Kidney (tissue), 14 donors: Measurements from ENCODE around the gene LRRC75A. TPM values are rescaled to one million over a fixed set of nuclear protein-coding genes. Genes with fewer than 3 reads are reported as not detected.

Experiments used
- DNase-seq, 5 donors: peaks; one replicate each; pipeline ENCODE4 v3.0.0-alpha.2; 2013 to 2020
- FAIRE-seq: peaks from 2 replicates; lab custom pipeline; 2012; peaks lifted over from hg19 to GRCh38; lab: Jason Lieb, UNC
- H3K27ac ChIP-seq, 2 donors: one replicate each; pipeline ENCODE4 v1.7.0; 2013; ENCODE audit warnings: low read depth in 2 of 2, low read length in 2 of 2, inconsistent platforms in 1 of 2
- H3K27me3 ChIP-seq: one replicate; pipeline ENCODE4 v1.7.1; 2013; ENCODE audit warnings: low read length, inconsistent platforms; ENCODE audit not compliant: control insufficient read depth, insufficient read depth
- H3K36me3 ChIP-seq, 3 donors: one replicate each; pipeline versions ENCODE4 v1.7.0 to v1.7.1; 2013; ENCODE audit warnings: low read length in 3 of 3, control low read depth in 1 of 3, inconsistent platforms in 1 of 3; ENCODE audit not compliant: insufficient read depth in 3 of 3, control insufficient read depth in 2 of 3
- H3K4me1 ChIP-seq, 3 donors: one replicate each; pipeline versions ENCODE4 v1.7.0 to v1.7.1; 2013; ENCODE audit warnings: low read length in 3 of 3, inconsistent platforms in 1 of 3, low read depth in 1 of 3; ENCODE audit not compliant: control insufficient read depth in 2 of 3, insufficient read depth in 2 of 3
- H3K4me3 ChIP-seq, 3 donors: one replicate each; pipeline versions ENCODE4 v1.7.0 to v1.8.1; 2013; ENCODE audit warnings: low read length in 3 of 3, control low read depth in 1 of 3, inconsistent platforms in 1 of 3
- H3K9ac ChIP-seq, 3 donors: one replicate each; pipeline versions ENCODE4 v1.7.0 to v1.7.1; 2013; ENCODE audit warnings: low read length in 3 of 3, control low read depth in 1 of 3, inconsistent platforms in 1 of 3
- H3K9me3 ChIP-seq, 3 donors: one replicate each; pipeline versions ENCODE4 v1.7.0 to v1.7.1; 2013; ENCODE audit warnings: low read length in 3 of 3, control low read depth in 1 of 3, inconsistent platforms in 1 of 3; ENCODE audit not compliant: control insufficient read depth in 2 of 3, insufficient read depth in 1 of 3
- intact Hi-C: fragments of 100-400 bp; cut with DNase I; formaldehyde crosslinking; loops from one replicate; pipeline ENCODE4 v1.11.1; 2022
- polyA plus RNA-seq: library from polyadenylated mRNA; stranded (reverse); fragments of 350-450 nt; fragmentation: Illumina TruSeq; extraction: RNeasy Lipid Tissue Mini Kit (QIAGEN cat#74804); gene quantifications from one replicate; pipeline ENCODE4 v1.2.3, GENCODE V29; 2014; ENCODE audit warnings: low read depth, low replicate concordance; ENCODE audit not compliant: insufficient read depth
- total RNA-seq: library from RNA; stranded (reverse); fragmentation: NEBNext Ultra II Directional; extraction: Animal tissue kit (Norgen Biotek cat#: 25700); gene quantifications from one replicate; pipeline ENCODE4 v1.2.1, GENCODE V29; 2021
- TF ChIP-seq, protein P1 (sequence below): IDR thresholded peaks from 3 replicates; pipeline ENCODE4 v1.5.1; 2012; ENCODE audit warnings: mild to moderate bottlenecking, moderate library complexity, borderline replicate concordance; ENCODE audit not compliant: insufficient read depth; ENCODE audit errors: extremely low read depth
- donor health status: control.
- donor health status: control.
- donor health status: control.
- donor health status: control.
- donor health status: control.
- donor health status: DM: yes; HTN: yes; CAD: no.
- donor health status: Normal renal cell carcinoma (clear cell type).

Gene LRRC75A
- total and polyA plus RNA-seq, 2 donors from 2014 or later: 2.5 to 2.6 TPM

DNA sequence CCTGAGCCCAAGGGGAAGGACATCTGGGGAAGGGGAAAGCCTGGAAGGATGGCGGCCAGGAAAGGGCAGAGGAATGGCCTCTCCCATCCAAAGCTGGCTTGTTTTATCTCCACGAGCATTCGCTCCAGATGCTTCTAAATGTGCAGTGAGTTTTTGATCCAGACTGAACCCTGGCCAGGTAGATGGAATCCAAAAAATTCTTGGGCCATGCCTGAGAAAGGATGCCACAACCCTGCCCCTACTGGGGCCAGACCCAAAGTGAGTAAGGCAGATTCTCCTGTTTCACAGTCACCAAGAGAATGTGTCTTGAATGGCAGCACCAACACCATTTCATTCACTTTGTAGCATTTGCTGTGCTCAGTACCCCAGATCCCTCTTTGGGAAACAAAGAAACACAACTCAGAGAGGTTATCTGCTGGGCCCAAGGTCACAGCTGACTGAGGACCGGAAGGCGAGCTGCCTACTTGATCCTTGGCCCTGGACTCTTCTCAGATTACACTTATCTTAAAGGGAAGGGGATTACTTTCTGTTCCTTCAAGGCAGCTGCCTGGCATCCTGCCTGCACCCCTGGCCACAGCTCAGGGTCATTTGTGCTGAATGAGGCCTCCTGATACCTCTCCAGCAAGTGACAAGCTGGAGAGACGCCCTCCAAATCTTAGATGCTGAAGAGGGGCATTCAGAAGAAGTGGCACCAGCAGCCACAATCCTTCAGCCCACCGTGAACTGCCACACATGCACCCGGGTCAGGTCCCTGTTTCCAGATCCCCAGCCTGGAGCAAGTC is 3.6 kb downstream of the LRRC75A start:
- no peak for FAIRE-seq
- no peak overlapping the region for H3K27ac ChIP-seq

DNA sequence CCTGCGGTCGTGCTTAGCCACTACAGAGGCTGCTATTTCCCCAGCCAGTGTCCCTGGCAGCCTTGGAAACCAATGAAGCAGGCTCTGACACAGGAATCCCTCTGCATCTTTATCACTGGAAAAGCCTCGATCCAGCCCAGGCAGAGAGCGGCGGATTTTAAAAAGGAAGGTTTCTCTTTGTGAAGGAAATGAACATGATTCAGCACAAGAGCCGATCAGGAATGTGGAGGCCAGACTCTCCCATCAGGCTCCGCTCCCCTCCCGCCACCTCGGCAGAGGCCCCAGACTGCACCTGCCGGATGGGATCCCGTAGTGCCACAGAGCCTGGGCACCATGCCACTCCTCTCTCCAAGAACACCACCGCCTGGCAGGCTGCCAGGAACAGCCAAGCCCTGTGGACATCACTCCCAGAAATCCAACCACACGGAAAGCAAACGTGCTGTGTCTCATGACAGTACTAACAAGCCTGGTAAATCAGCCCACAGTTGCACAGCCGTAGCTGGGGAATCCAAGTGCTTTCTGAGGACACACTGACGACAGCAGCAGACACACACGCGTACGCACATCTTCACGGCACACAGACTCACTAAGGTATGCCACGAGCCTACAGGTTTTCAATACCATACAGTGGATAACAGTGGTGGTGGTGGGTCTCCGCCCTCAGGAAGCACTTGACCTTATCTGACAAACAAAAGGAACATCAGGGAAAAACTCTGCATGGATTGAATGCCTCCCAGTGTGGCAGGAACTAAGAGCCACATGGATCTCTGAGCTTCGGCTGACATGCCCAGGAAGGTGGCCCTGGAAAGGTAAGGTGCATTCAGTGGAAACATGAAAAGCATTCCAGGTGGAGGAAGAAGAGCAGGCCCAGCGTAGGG is 5.4 kb downstream of the LRRC75A start:
- FAIRE-seq (no peak), DNase-seq (peak in 2 of 5 donors; percentile 57 to 95)
- Histone ChIP-seq H3K9ac (peak overlapping the region in 1 of 3 donors; percentile 41), H3K27ac (no peak overlapping the region), H3K9me3 (no peaks in the 10 kb centered on the region), H3K4me3 (no peak overlapping the region), H3K36me3 (no peaks in the 10 kb centered on the region), H3K27me3 (no peaks in the 10 kb centered on the region), H3K4me1 (peaks cover 0 to 24% (median 4%) of the 10 kb centered on the region in 3 donors)
- TF ChIP-seq, protein P1, sequence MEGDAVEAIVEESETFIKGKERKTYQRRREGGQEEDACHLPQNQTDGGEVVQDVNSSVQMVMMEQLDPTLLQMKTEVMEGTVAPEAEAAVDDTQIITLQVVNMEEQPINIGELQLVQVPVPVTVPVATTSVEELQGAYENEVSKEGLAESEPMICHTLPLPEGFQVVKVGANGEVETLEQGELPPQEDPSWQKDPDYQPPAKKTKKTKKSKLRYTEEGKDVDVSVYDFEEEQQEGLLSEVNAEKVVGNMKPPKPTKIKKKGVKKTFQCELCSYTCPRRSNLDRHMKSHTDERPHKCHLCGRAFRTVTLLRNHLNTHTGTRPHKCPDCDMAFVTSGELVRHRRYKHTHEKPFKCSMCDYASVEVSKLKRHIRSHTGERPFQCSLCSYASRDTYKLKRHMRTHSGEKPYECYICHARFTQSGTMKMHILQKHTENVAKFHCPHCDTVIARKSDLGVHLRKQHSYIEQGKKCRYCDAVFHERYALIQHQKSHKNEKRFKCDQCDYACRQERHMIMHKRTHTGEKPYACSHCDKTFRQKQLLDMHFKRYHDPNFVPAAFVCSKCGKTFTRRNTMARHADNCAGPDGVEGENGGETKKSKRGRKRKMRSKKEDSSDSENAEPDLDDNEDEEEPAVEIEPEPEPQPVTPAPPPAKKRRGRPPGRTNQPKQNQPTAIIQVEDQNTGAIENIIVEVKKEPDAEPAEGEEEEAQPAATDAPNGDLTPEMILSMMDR: no peak
- intact Hi-C loops: no loop called here

More for the DNA sequence above, 3.6 kb downstream of the LRRC75A start:
- peak in 3 of 5 donors; percentile 39 to 42 (median 41) for DNase-seq
- H3K9ac ChIP-seq: peak overlapping the region in 1 of 3 donors; percentile 12
- no peaks in the 10 kb centered on the region for H3K9me3 ChIP-seq
- H3K4me1 ChIP-seq: peaks cover 0 to 26% (median 4%) of the 10 kb centered on the region in 3 donors
- H3K4me3 ChIP-seq: no peak overlapping the region
- TF ChIP-seq, protein P1: no peak
- H3K36me3 ChIP-seq: no peaks in the 10 kb centered on the region
- intact Hi-C loops: no loop called here
- no peaks in the 10 kb centered on the region for H3K27me3 ChIP-seq

DNA sequence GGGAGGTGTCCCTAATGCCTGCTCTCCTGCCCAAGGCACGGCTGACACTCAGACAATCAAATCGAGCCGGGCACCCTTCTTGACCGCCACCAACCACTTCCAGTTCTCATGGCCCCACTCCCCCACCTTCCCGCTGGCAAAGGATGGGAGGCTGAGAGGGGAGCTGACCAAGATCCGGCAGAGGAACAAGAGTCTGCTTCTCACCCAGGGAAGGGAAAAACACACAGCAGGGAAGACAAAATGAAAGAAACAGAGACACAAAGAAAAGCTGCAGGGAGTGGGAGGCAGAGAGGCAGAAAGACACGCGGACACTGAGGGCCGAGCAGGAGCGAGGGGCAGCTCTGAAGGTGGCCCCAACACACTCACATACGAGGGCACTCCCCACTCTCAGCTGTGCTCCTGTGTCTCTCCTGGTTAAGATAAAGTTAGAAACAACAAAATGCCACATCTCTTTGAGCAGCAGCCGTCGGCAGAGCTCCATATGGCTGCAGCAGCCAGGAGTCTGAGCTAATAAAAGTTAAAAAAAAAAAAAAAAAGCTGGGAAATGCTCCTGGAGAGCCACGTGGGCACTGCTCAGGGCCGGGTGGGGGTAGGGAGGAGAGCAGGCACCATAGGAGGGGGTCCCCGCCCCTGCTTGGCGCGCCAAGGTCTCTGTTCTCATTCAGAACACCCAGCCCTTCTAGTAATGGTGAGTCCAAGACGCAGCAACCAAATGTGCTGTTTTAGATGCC is 7.4 kb downstream of the LRRC75A start:
- peak in 1 of 5 donors; percentile 53 for DNase-seq
- H3K9ac ChIP-seq: no peak overlapping the region
- TF ChIP-seq, protein P1: no peak
- H3K4me3 ChIP-seq: no peak overlapping the region
- H3K36me3 ChIP-seq: no peaks in the 10 kb centered on the region
- intact Hi-C loops: no loop called here
- no peaks in the 10 kb centered on the region for H3K27me3 ChIP-seq
- H3K27ac ChIP-seq: no peak overlapping the region
- no peaks in the 10 kb centered on the region for H3K9me3 ChIP-seq
- peaks cover 0 to 16% (median 4%) of the 10 kb centered on the region in 3 donors for H3K4me1 ChIP-seq
- FAIRE-seq: no peak
